ENCODE results near the gene EYS.

- TF ChIP-seq POLR2AphosphoS5 (IDR thresholded peaks at IDR 0.05; ENCODE audit: low read depth, low read length) = no peak
- TF ChIP-seq RXRA (IDR thresholded peaks at IDR 0.05; ENCODE audit: borderline replicate concordance, low read depth) = no peak
- no peak for TF ChIP-seq RCOR1 (IDR thresholded peaks at IDR 0.05; ENCODE audit: low read length)
- no peak for TF ChIP-seq MXI1 (IDR thresholded peaks at IDR 0.05; ENCODE audit: low read depth, low read length)
- TF ChIP-seq TEAD4 (IDR thresholded peaks at IDR 0.05; ENCODE audit: borderline replicate concordance, insufficient read depth) = no peak
- no peak for TF ChIP-seq EZH2phosphoT487 (IDR thresholded peaks at IDR 0.05; ENCODE audit: borderline replicate concordance, low read depth)
Observed at GRCh38 chr6:65182681-65183080, 524.3 kb downstream of the EYS start.

Data from SK-N-SH (cell line).